Prostate gland (tissue), 2 donors: ENCODE data around the gene NTRK2. TPM values are rescaled to one million over a fixed set of nuclear protein-coding genes. Genes with fewer than 3 reads are reported as not detected.

Experiments
- DNase-seq: peaks from one replicate; pipeline ENCODE4 v3.0.0-alpha.2; 2019; ENCODE audit warnings: low spot score
- H3K27ac ChIP-seq, 2 donors: fragments of 200-600 bp; sonication (generic); 2 replicates each; pipeline ENCODE4 v1.5.1; 2017 to 2019
- H3K27me3 ChIP-seq: fragments of 200-600 bp; sonication (generic); replicated peaks from 2 replicates; pipeline ENCODE4 v1.5.1; 2019; ENCODE audit not compliant: insufficient read depth
- H3K36me3 ChIP-seq, 2 donors: fragments of 200-600 bp; sonication (generic); 1 replicate in 1 of 2; 2 replicates in 1 of 2; pipeline versions ENCODE4 v1.5.1 to v1.8.1; 2017 to 2019
- H3K4me1 ChIP-seq: fragments of 200-600 bp; sonication (generic); replicated peaks from 2 replicates; pipeline ENCODE4 v1.5.1; 2019
- H3K4me3 ChIP-seq, 2 donors: fragments of 200-600 bp; sonication (generic); 2 replicates each; pipeline ENCODE4 v1.5.1; 2017 to 2019
- H3K9me3 ChIP-seq: fragments of 200-600 bp; sonication (generic); 2 replicates; pipeline ENCODE4 v1.5.1; 2017
- POLR2A ChIP-seq: fragments of 450-650 bp; IDR thresholded peaks from one replicate; pipeline ENCODE4 v1.6.1; 2016; ENCODE audit warnings: antibody characterized with exemption, mild to moderate bottlenecking
- POLR2AphosphoS5 ChIP-seq: sonication (generic); formaldehyde crosslinking; IDR thresholded peaks from one replicate; pipeline ENCODE4 v1.6.1; 2017; ENCODE audit warnings: antibody characterized with exemption
- WGBS: methylation state at CpG from one replicate; pipeline ENCODE4 v1.1.5; 2018; 5-methylcytosine and 5-hydroxymethylcytosine counted together
- intact Hi-C: fragments of 100-400 bp; cut with DNase I; formaldehyde crosslinking; loops from one replicate; pipeline ENCODE4 v1.14.2; 2022
- total RNA-seq, 2 donors: library from RNA; depleted of rRNA; stranded (reverse); fragments of >200 nt; gene quantifications; one replicate each; pipeline ENCODE4 v1.1.0, GENCODE V29; 2016
- TF ChIP-seq, protein P1 (sequence below), 4 experiments: fragments of 200-600 bp in 2 of 4; fragments of 450-650 bp in 2 of 4; sonication (generic) in 2 of 4; IDR thresholded peaks; 1 replicate in 3 of 4; 2 replicates in 1 of 4; pipeline ENCODE4 v1.5.1; 2016 to 2019; ENCODE audit warnings: antibody characterized with exemption in 4 of 4, mild to moderate bottlenecking in 2 of 4, moderate library complexity in 2 of 4

The NTRK2 gene
- total RNA-seq, 2 donors from 2014 or later = 2.3 to 11.1 TPM

DNA sequence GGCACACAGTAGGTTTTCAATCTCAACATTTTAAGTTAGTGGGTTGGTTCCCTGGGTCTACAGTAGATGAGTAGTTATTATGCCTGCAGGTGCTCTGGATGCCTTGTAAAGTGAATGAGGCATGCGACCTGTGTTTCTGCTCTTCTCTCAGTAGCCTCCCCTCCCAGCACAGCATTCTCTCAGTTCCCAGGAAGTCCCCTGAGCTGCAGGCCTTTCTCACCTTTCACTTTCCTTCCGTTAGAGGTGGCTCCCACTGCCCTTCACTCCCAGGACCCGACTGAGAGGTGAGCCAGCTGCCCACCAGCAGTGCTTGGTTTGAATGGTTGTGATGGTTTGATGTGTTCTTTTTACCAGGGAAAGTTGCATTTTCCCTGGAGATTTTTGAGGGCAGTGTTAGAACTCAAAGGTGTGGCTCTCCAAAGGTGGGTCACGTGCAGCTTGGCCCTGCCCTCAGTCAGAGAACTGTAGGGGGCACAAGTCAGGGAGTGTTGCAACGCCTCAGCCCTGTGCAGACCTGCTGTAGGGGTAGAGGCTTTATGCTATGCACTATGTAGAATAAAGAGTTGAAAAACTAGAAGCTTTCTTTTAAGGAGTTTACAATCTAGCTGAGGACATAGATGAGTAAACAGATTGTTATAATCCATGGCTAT lies 173.8 kb downstream of the NTRK2 start:
- intact Hi-C loops = no loop called here
- Histone ChIP-seq H3K36me3 (no peaks in the 10 kb centered on the region), H3K27ac (no peak overlapping the region), H3K27me3 (no peaks in the 10 kb centered on the region), H3K9me3 (no peaks in the 10 kb centered on the region), H3K4me3 (no peak overlapping the region), H3K4me1 (no peaks in the 10 kb centered on the region)
- TF ChIP-seq, protein P1, sequence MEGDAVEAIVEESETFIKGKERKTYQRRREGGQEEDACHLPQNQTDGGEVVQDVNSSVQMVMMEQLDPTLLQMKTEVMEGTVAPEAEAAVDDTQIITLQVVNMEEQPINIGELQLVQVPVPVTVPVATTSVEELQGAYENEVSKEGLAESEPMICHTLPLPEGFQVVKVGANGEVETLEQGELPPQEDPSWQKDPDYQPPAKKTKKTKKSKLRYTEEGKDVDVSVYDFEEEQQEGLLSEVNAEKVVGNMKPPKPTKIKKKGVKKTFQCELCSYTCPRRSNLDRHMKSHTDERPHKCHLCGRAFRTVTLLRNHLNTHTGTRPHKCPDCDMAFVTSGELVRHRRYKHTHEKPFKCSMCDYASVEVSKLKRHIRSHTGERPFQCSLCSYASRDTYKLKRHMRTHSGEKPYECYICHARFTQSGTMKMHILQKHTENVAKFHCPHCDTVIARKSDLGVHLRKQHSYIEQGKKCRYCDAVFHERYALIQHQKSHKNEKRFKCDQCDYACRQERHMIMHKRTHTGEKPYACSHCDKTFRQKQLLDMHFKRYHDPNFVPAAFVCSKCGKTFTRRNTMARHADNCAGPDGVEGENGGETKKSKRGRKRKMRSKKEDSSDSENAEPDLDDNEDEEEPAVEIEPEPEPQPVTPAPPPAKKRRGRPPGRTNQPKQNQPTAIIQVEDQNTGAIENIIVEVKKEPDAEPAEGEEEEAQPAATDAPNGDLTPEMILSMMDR (IDR thresholded peaks at IDR 0.05) = no peak
- TF ChIP-seq POLR2A (no peak), POLR2AphosphoS5 (no peak)
- no peak for DNase-seq
- 77% methylated on average over 5 of the region's 5 CpGs for WGBS

DNA sequence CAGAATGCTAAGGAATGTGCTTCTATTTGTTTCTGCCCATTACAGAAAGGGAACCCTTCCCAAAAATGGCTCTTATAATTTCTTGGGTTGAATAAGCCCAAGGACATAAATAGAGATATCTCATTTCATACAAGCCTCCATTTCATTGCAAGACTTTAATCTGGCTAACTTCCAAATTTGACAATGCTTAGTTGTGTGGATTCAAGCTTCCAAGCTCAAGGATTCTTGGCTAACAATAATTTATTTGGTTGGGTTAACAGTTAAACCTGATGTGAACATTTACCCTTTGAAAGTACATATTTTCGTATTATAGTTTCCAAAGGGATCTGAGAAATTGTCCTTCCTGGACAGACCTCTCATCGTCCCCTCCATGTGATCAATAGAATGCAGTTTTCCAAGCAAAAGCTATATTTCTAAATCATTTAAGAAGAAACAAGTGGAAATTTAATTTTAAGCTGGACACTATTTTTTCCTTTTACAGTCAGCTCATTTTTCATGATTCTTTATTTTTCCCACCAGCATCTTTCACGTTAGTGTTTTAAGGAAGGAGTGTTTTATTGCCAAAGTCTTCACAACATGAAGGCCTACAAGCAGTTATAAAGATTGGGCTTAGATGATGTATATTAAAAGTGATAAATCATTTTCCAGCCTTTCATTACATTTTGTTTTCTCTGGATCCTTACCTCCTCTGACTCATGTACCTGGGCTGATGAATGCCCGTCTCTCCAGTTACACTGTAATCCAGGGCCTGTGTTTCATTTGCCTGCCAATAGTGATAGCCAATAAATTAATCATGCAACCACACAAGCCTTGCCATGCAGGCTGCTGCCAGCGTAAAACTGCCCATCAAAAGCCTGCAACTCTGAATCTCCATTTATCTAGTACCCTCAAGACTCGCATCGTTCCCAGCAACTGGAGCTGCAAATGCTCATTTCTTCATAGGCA lies 176.7 kb downstream of the NTRK2 start:
- 58% methylated on average over 7 of the region's 7 CpGs for WGBS
- TF ChIP-seq POLR2A (no peak), POLR2AphosphoS5 (no peak)
- TF ChIP-seq, protein P1 (IDR thresholded peaks at IDR 0.05) = no peak
- no peaks in the 10 kb centered on the region for H3K27me3 ChIP-seq
- H3K36me3 ChIP-seq = no peaks in the 10 kb centered on the region
- no peak overlapping the region for H3K4me3 ChIP-seq
- intact Hi-C loops = no loop called here
- DNase-seq = no peak
- H3K4me1 ChIP-seq = no peaks in the 10 kb centered on the region
- no peaks in the 10 kb centered on the region for H3K9me3 ChIP-seq
- H3K27ac ChIP-seq = no peak overlapping the region

GRCh38 chr9:84846906-84847305 lies 177.4 kb downstream of the NTRK2 start:
- Histone ChIP-seq H3K4me3 (no peak overlapping the region), H3K9me3 (no peaks in the 10 kb centered on the region), H3K27ac (no peak overlapping the region), H3K4me1 (no peaks in the 10 kb centered on the region), H3K27me3 (no peaks in the 10 kb centered on the region), H3K36me3 (no peaks in the 10 kb centered on the region)
- DNase-seq = no peak
- intact Hi-C loops = no loop called here
- TF ChIP-seq POLR2AphosphoS5 (no peak), POLR2A (no peak)
- TF ChIP-seq, protein P1 (IDR thresholded peaks at IDR 0.05) = no peak

- Histone ChIP-seq H3K27me3 (no peaks in the 10 kb centered on the region), H3K4me1 (no peaks in the 10 kb centered on the region), H3K27ac (no peak overlapping the region), H3K9me3 (no peaks in the 10 kb centered on the region), H3K4me3 (no peak overlapping the region), H3K36me3 (no peaks in the 10 kb centered on the region)
- DNase-seq = no peak
- WGBS = 96% methylated on average over 2 of the region's 2 CpGs
- intact Hi-C loops = no loop called here
- TF ChIP-seq POLR2A = no peak
These were observed 179.5 kb downstream of the NTRK2 start for GRCh38 chr9:84849049-84849448.

DNA sequence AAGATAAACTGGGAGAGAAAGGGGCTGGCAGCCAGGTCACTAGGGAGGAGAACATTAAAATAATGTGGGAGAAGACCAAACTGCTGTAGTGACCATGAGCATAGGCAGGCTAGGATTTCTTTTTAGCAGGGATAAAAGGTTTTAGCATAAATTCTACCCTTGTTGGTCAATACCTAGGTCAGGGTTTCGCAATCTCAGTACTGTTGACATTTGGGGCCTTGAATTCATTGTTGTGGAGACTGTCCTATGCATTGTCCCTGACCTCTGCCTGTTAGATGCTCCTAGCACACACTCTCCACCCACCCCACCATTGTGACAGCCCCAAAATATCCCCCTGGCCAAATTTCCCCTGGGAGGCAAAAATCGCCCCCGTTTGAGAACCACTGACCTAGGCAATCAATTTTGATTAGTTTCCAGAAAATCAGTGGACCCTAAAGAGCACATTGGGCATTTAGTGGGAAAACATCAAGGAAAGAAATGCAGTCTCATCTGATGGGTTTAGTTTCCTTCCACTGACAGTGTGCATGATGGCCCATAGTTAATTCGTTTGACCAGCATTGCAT lies 181.4 kb downstream of the NTRK2 start:
- Histone ChIP-seq H3K27ac (no peak overlapping the region), H3K4me3 (no peak overlapping the region), H3K9me3 (no peaks in the 10 kb centered on the region), H3K27me3 (no peaks in the 10 kb centered on the region), H3K36me3 (no peaks in the 10 kb centered on the region), H3K4me1 (no peaks in the 10 kb centered on the region)
- TF ChIP-seq POLR2AphosphoS5 = no peak
- no peak for TF ChIP-seq POLR2A
- TF ChIP-seq, protein P1 (IDR thresholded peaks at IDR 0.05) = no peak
- no peak for DNase-seq
- WGBS = over 99% methylated on average over 4 of the region's 4 CpGs
- intact Hi-C loops = loop anchor here (10.0 kb wide), 1 partner anchor 74 kb away; no protein-coding TSS in a partner anchor
